Tibial nerve (tissue), 4 donors: Measurements from ENCODE around the gene LTBR. TPM values are rescaled to one million over a fixed set of nuclear protein-coding genes. Genes with fewer than 3 reads are reported as not detected.

Experiments used
- DNase-seq, 2 donors: peaks; one replicate each; pipeline ENCODE4 v3.0.0-alpha.2; 2019; ENCODE audit warnings: low spot score in 2 of 2
- H3K27ac ChIP-seq, 4 donors: fragments of 200-600 bp; sonication (generic) in 3 of 4; one replicate each; pipeline ENCODE4 v1.5.1; 2017 to 2019; ENCODE audit warnings: mild to moderate bottlenecking in 1 of 4
- H3K27me3 ChIP-seq, 2 donors: fragments of 200-600 bp; sonication (generic) in 1 of 2; one replicate each; pipeline versions ENCODE4 v1.5.1 to v1.6.0; 2017 to 2019
- H3K36me3 ChIP-seq, 3 donors: fragments of 200-600 bp; sonication (generic); one replicate each; pipeline ENCODE4 v1.5.1; 2018 to 2019
- H3K4me1 ChIP-seq, 4 donors: fragments of 200-600 bp; sonication (generic) in 3 of 4; one replicate each; pipeline ENCODE4 v1.5.1; 2017 to 2019
- H3K4me3 ChIP-seq, 4 donors: fragments of 200-600 bp; sonication (generic) in 3 of 4; one replicate each; pipeline ENCODE4 v1.5.1; 2017 to 2019; ENCODE audit warnings: mild to moderate bottlenecking in 1 of 4, moderate library complexity in 1 of 4
- H3K9me3 ChIP-seq, 4 donors: fragments of 200-600 bp; sonication (generic) in 3 of 4; one replicate each; pipeline ENCODE4 v1.5.1; 2017 to 2019
- EP300 ChIP-seq, 2 donors: sonication (generic); formaldehyde crosslinking; IDR thresholded peaks; one replicate each; pipeline ENCODE4 v1.6.1; 2017; ENCODE audit warnings: antibody characterized with exemption in 2 of 2, mild to moderate bottlenecking in 1 of 2
- POLR2A ChIP-seq, 2 donors: fragments of 450-650 bp; IDR thresholded peaks; one replicate each; pipeline ENCODE4 v1.6.1; 2017; ENCODE audit warnings: antibody characterized with exemption in 2 of 2, mild to moderate bottlenecking in 2 of 2, moderate library complexity in 2 of 2
- WGBS, 2 donors: methylation state at CpG; one replicate each; pipeline ENCODE4 v1.1.5; 2018; 5-methylcytosine and 5-hydroxymethylcytosine counted together
- total RNA-seq, 4 donors: library from RNA; depleted of rRNA; stranded (reverse); fragments of >200 nt; gene quantifications; one replicate each; pipeline ENCODE4 v1.1.0, GENCODE V29; 2016
- TF ChIP-seq, protein P1 (sequence below), 5 experiments: fragments of 200-600 bp in 3 of 5; fragments of 450-650 bp in 2 of 5; sonication (generic) in 3 of 5; IDR thresholded peaks; one replicate each; pipeline ENCODE4 v1.5.1; 2016 to 2019; ENCODE audit warnings: antibody characterized with exemption in 5 of 5, mild to moderate bottlenecking in 3 of 5, moderate library complexity in 2 of 5

The LTBR gene
- total RNA-seq, 4 donors from 2014 or later = 119 to 234 (median 151) TPM

DNA sequence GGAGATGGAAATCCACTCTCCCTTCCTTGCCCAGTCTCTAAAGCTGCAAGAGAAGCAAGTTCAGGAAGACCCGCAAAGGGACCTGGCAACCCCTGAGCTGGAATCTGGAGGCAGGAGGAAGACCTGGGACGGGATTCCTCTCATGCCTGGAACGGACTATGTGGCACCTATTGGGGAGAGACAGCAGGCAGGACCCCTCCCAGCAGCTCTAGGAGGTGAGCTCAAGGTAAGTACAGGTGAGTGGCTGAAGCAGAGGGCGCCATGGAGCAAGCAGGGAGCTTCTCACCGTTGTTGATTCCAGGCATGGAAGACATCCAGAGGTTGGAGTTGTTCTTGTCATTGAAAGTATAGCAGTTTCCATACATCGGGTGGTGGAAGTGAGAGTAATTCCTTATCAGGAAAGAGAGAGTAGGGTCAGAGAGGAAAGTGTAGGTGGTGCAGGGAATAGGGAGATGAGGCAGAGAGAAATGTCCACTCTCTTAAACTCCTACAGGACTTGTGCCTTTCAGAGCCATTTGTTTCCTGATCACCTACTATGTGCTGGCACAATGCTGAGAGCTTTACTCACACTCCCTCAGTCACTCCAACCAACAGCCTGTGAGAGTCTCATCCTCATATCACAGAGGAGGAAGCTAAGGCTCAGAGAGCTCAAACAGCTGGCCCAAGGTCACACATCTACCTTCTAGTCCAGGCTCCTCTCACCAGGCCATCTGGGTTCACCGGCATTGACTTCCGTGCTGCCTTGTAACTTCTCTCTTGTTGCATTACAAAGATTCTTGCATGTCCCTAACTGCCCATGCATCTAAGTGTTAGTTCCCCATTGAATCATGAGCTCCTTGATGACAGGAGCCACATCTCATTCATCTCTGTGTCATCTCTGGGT is 28.2 kb upstream of the LTBR start:
- no peak for DNase-seq
- H3K36me3 ChIP-seq = no peaks in the 10 kb centered on the region
- no peaks in the 10 kb centered on the region for H3K27me3 ChIP-seq
- TF ChIP-seq POLR2A (IDR thresholded peaks at IDR 0.05) (no peak), EP300 (IDR thresholded peaks at IDR 0.05) (no peak)
- TF ChIP-seq, protein P1, sequence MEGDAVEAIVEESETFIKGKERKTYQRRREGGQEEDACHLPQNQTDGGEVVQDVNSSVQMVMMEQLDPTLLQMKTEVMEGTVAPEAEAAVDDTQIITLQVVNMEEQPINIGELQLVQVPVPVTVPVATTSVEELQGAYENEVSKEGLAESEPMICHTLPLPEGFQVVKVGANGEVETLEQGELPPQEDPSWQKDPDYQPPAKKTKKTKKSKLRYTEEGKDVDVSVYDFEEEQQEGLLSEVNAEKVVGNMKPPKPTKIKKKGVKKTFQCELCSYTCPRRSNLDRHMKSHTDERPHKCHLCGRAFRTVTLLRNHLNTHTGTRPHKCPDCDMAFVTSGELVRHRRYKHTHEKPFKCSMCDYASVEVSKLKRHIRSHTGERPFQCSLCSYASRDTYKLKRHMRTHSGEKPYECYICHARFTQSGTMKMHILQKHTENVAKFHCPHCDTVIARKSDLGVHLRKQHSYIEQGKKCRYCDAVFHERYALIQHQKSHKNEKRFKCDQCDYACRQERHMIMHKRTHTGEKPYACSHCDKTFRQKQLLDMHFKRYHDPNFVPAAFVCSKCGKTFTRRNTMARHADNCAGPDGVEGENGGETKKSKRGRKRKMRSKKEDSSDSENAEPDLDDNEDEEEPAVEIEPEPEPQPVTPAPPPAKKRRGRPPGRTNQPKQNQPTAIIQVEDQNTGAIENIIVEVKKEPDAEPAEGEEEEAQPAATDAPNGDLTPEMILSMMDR (IDR thresholded peaks at IDR 0.05) = no peak
- H3K9me3 ChIP-seq = no peaks in the 10 kb centered on the region
- no peak overlapping the region for H3K4me3 ChIP-seq
- 71 to 87% methylated on average over 8 of the region's 8 CpGs for WGBS, 2 donors
- H3K27ac ChIP-seq = no peak overlapping the region
- peaks cover 0 to 9% (median 0%) of the 10 kb centered on the region in 4 donors for H3K4me1 ChIP-seq

DNA sequence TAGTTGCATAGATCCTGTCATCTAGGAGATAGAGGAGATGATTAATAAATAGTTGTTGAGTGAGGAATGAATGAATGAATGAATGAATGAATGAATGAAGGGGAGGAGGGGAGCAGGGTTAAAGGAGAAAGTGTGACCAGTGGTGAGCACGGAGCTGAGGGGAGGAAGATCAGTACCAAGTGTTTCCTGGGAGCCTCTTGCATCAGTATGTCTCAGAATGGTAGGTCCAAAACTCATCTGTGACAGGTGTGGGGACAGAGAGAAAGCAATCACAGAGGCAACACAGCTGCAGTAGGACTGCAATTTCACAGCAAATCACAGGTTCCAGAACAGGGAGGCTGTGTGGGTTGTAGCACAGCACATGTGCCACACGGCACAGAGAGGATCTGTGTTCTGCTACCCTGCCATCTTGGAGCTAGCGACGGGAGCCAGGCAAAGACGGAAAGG is 27.6 kb upstream of the LTBR start:
- no peaks in the 10 kb centered on the region for H3K36me3 ChIP-seq
- H3K27ac ChIP-seq = no peak overlapping the region
- 78% methylated on average over 5 of the region's 5 CpGs for WGBS, 2 donors
- no peak for DNase-seq
- H3K9me3 ChIP-seq = no peaks in the 10 kb centered on the region
- H3K27me3 ChIP-seq = no peaks in the 10 kb centered on the region
- TF ChIP-seq POLR2A (IDR thresholded peaks at IDR 0.05) (no peak), EP300 (IDR thresholded peaks at IDR 0.05) (no peak)
- TF ChIP-seq, protein P1 (IDR thresholded peaks at IDR 0.05) = no peak
- no peak overlapping the region for H3K4me3 ChIP-seq
- peaks cover 0 to 14% (median 3%) of the 10 kb centered on the region in 4 donors for H3K4me1 ChIP-seq

DNA sequence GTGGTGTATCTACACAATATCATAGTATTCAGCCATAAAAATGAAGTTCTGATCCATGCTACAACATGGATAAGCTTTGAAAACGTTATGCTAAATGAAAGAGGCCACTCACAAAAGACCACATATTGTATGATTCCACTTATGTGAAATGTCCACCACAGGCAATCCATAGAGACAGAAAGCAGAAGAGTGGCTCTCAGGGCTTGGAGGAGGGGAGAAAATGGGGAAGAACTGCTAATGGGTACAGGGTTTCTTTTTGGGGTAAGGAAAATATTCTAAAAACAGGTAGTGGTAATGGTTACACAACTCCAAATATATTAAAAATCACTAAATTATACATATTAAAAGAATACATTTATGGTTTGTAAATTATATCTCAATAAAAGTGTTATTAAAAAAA is 25.1 kb upstream of the LTBR start:
- Histone ChIP-seq H3K27ac (no peak overlapping the region), H3K4me3 (no peak overlapping the region), H3K36me3 (no peaks in the 10 kb centered on the region), H3K27me3 (no peaks in the 10 kb centered on the region), H3K9me3 (no peaks in the 10 kb centered on the region), H3K4me1 (peaks cover 0 to 28% (median 8%) of the 10 kb centered on the region in 4 donors)
- no peak for DNase-seq
- WGBS, 2 donors = 36 to 52% methylated on average over 1 of the region's 1 CpG
- TF ChIP-seq, protein P1 (IDR thresholded peaks at IDR 0.05) = no peak
- TF ChIP-seq POLR2A (IDR thresholded peaks at IDR 0.05) = no peak
- no peak for TF ChIP-seq EP300 (IDR thresholded peaks at IDR 0.05)

DNA sequence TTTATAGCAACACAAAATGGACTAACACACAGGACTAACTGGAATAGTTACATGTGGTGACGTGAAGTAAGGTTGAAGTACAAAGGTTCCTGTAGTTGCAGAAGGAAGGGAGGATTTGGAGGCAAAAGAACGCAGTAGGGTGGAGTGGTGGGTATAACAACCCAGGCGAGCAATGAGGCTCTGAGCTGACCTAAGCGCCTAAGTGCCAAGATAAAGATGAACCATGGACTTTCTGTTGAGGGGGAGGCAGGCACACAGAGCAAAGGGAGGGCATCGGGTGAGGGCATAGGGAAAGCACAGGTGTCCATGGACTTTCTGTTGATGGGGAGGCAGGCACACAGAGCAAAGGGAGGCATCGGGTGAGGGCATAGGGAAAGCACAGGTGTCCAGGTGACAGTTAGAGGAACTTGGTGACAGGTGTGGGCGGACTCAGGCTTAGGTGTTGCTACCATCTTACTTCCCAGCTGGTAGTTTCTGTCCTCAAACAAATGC is 23.8 kb upstream of the LTBR start:
- Histone ChIP-seq H3K27me3 (no peaks in the 10 kb centered on the region), H3K27ac (peak overlapping the region in 1 of 4 donors; percentile 52), H3K4me1 (peaks cover 0 to 33% (median 8%) of the 10 kb centered on the region in 4 donors), H3K36me3 (no peaks in the 10 kb centered on the region), H3K4me3 (no peak overlapping the region), H3K9me3 (no peaks in the 10 kb centered on the region)
- DNase-seq = no peak
- WGBS, 2 donors = 80 to 90% methylated on average over 7 of the region's 7 CpGs
- TF ChIP-seq EP300 (IDR thresholded peaks at IDR 0.05) (no peak), POLR2A (IDR thresholded peaks at IDR 0.05) (no peak)
- TF ChIP-seq, protein P1 (IDR thresholded peaks at IDR 0.05) = no peak
